H9 (cell line): ENCODE data around the gene LLCFC1. TPM values are rescaled to one million over a fixed set of nuclear protein-coding genes. Genes with fewer than 3 reads are reported as not detected.

ENCODE experiments used
- DNase-seq: peaks from one replicate; pipeline ENCODE4 v3.0.0-alpha.2; 2017
- H2AFZ ChIP-seq: one replicate; pipeline ENCODE4 v1.6.1; 2013; ENCODE audit warnings: mild to moderate bottlenecking, low read length, control low read depth, moderate library complexity
- H2AK5ac ChIP-seq: 2 replicates; pipeline ENCODE4 v1.6.1; 2013; ENCODE audit warnings: low read length, control low read depth, mixed read lengths; ENCODE audit not compliant: insufficient read length
- H2BK120ac ChIP-seq: one replicate; pipeline ENCODE4 v1.6.1; 2013; ENCODE audit warnings: low read depth, mild to moderate bottlenecking, low read length, control low read depth, inconsistent platforms; ENCODE audit not compliant: poor library complexity, severe bottlenecking
- H2BK12ac ChIP-seq: 2 replicates; pipeline ENCODE4 v1.6.1; 2013; ENCODE audit warnings: low read length, control low read depth, mixed read lengths, low read depth; ENCODE audit not compliant: insufficient read length
- H2BK15ac ChIP-seq: 2 replicates; pipeline ENCODE4 v1.6.1; 2013; ENCODE audit warnings: low read depth, low read length, control low read depth
- H2BK20ac ChIP-seq: one replicate; pipeline ENCODE4 v1.6.1; 2013; ENCODE audit warnings: low read depth, mild to moderate bottlenecking, low read length, control low read depth, inconsistent platforms; ENCODE audit not compliant: poor library complexity, severe bottlenecking
- H2BK5ac ChIP-seq: 2 replicates; pipeline ENCODE4 v1.6.1; 2013; ENCODE audit warnings: low read length, control low read depth, mixed read lengths; ENCODE audit not compliant: insufficient read length
- H3K14ac ChIP-seq: 2 replicates; pipeline ENCODE4 v1.6.1; 2013; ENCODE audit warnings: low read length, control low read depth; ENCODE audit not compliant: insufficient read depth
- H3K18ac ChIP-seq: 2 replicates; pipeline ENCODE4 v1.6.1; 2013; ENCODE audit warnings: low read depth, mild to moderate bottlenecking, mixed read lengths, low read length, control low read depth; ENCODE audit not compliant: insufficient read length
- H3K23ac ChIP-seq: 2 replicates; pipeline ENCODE4 v1.6.1; 2013; ENCODE audit warnings: low read length, control low read depth, mixed read lengths, low read depth; ENCODE audit not compliant: insufficient read length
- H3K23me2 ChIP-seq: 2 replicates; pipeline ENCODE4 v1.6.1; 2013; ENCODE audit warnings: low read depth, mild to moderate bottlenecking, mixed read lengths, low read length, control low read depth; ENCODE audit not compliant: insufficient read length, poor library complexity, severe bottlenecking
- H3K27ac ChIP-seq: 2 replicates; pipeline ENCODE4 v1.5.1; 2013; ENCODE audit warnings: low read length, control low read depth, mixed read lengths, low read depth; ENCODE audit not compliant: insufficient read length
- H3K27me3 ChIP-seq: 2 replicates; pipeline ENCODE4 v1.6.1; 2013; ENCODE audit warnings: low read length, control low read depth, inconsistent platforms; ENCODE audit not compliant: insufficient read depth
- H3K4ac ChIP-seq: 2 replicates; pipeline ENCODE4 v1.6.1; 2013; ENCODE audit warnings: low read depth, mild to moderate bottlenecking, control low read depth, inconsistent platforms, low read length, moderate library complexity
- H3K4me1 ChIP-seq: 2 replicates; pipeline ENCODE4 v1.6.1; 2013; ENCODE audit warnings: low read length, control low read depth, inconsistent platforms; ENCODE audit not compliant: insufficient read depth
- H3K4me2 ChIP-seq: 2 replicates; pipeline ENCODE4 v1.6.1; 2013; ENCODE audit warnings: low read length, control low read depth, mixed read lengths; ENCODE audit not compliant: insufficient read length, insufficient read depth
- H3K56ac ChIP-seq: 2 replicates; pipeline ENCODE4 v1.6.1; 2013; ENCODE audit warnings: low read depth, mild to moderate bottlenecking, mixed read lengths, low read length, control low read depth; ENCODE audit not compliant: insufficient read length
- H3K79me1 ChIP-seq: 2 replicates; pipeline ENCODE4 v1.6.1; 2013; ENCODE audit warnings: low read depth, mild to moderate bottlenecking, moderate library complexity, low read length, control low read depth, inconsistent platforms; ENCODE audit not compliant: insufficient read depth, poor library complexity, severe bottlenecking
- H3K79me2 ChIP-seq: 2 replicates; pipeline ENCODE4 v1.6.1; 2013; ENCODE audit warnings: low read length, control low read depth, inconsistent platforms; ENCODE audit not compliant: insufficient read depth
- H3K9ac ChIP-seq: 2 replicates; pipeline ENCODE4 v1.6.1; 2013; ENCODE audit warnings: low read length, control low read depth, mixed read lengths; ENCODE audit not compliant: insufficient read length; ENCODE audit errors: extremely low read depth
- H3K9me3 ChIP-seq: one replicate; pipeline ENCODE4 v1.6.1; 2013; ENCODE audit warnings: low read depth, low read length, inconsistent platforms; ENCODE audit not compliant: control insufficient read depth
- H3T11ph ChIP-seq: one replicate; pipeline ENCODE4 v1.6.1; 2013; ENCODE audit warnings: mild to moderate bottlenecking, low read length, control low read depth, inconsistent platforms
- H4K20me1 ChIP-seq: one replicate; pipeline ENCODE4 v1.6.1; 2013; ENCODE audit not compliant: control insufficient read depth, insufficient read length, insufficient read depth
- H4K5ac ChIP-seq: 2 replicates; pipeline ENCODE4 v1.6.1; 2013; ENCODE audit warnings: low read depth, mild to moderate bottlenecking, mixed read lengths, low read length, control low read depth; ENCODE audit not compliant: insufficient read length
- H4K8ac ChIP-seq: replicated peaks from 2 replicates; pipeline ENCODE4 v1.6.1; 2013; ENCODE audit warnings: low read length, control low read depth, mixed read lengths, low read depth; ENCODE audit not compliant: insufficient read length
- H4K91ac ChIP-seq: 2 replicates; pipeline ENCODE4 v1.6.1; 2013; ENCODE audit warnings: low read depth, mild to moderate bottlenecking, moderate library complexity, mixed read lengths, low read length, control low read depth; ENCODE audit not compliant: insufficient read length
- H3K27ac Mint-ChIP-seq, 3 experiments: 2 replicates in 2 of 3; 3 replicates in 1 of 3; pipeline ENCODE4 v1.8.0; 2020 to 2021; ENCODE audit warnings: mixed read lengths in 3 of 3, mild to moderate bottlenecking in 1 of 3, moderate library complexity in 1 of 3
- H3K27me3 Mint-ChIP-seq: 2 replicates; pipeline ENCODE4 v1.8.0; 2021; ENCODE audit warnings: low read depth, mild to moderate bottlenecking, moderate library complexity, mixed read lengths
- H3K36me3 Mint-ChIP-seq, 3 experiments: 2 replicates in 2 of 3; 3 replicates in 1 of 3; pipeline ENCODE4 v1.8.0; 2020 to 2021; ENCODE audit warnings: low read depth in 3 of 3, mixed read lengths in 3 of 3; ENCODE audit not compliant: insufficient read depth in 1 of 3
- H3K4me1 Mint-ChIP-seq, 2 experiments: 2 replicates each; pipeline ENCODE4 v1.8.0; 2020; ENCODE audit warnings: mixed read lengths in 2 of 2
- H3K4me3 Mint-ChIP-seq, 2 experiments: 2 replicates in 1 of 2; 3 replicates in 1 of 2; pipeline ENCODE4 v1.8.0; 2020 to 2021; ENCODE audit warnings: mild to moderate bottlenecking in 2 of 2, mixed read lengths in 2 of 2, moderate library complexity in 1 of 2
- H3K9me3 Mint-ChIP-seq, 2 experiments: 2 replicates in 1 of 2; 3 replicates in 1 of 2; pipeline ENCODE4 v1.8.0; 2020; ENCODE audit warnings: mild to moderate bottlenecking in 2 of 2, mixed read lengths in 2 of 2, moderate library complexity in 1 of 2
- WGBS: extraction: QIAGEN DNeasy Blood & Tissue Kit; methylation state at CpG from one replicate; pipeline ENCODE4 v1.1.7; 2013; ENCODE audit warnings: missing lambda C conversion rate, low lambda C conversion rate, mixed read lengths; ENCODE audit not compliant: insufficient read length; ENCODE audit errors: extremely low coverage; 5-methylcytosine and 5-hydroxymethylcytosine counted together
- total RNA-seq: library from RNA; stranded (reverse); gene quantifications from 2 replicates; pipeline ENCODE4 v1.2.1, GENCODE V29; 2021
- TF ChIP-seq, protein P1 (sequence below): fragments of 200-600 bp; sonication (generic); conservative IDR thresholded peaks from 3 replicates; pipeline ENCODE4 v1.8.0; 2021; ENCODE audit warnings: antibody characterized with exemption, mild to moderate bottlenecking

Gene LLCFC1
- total RNA-seq, 1 experiment from 2014 or later, result not detected

GRCh38 chr7:142969183-142969582 is 29.9 kb downstream of the LLCFC1 start:
- Histone ChIP-seq H2BK12ac (no peak overlapping the region), H3K4ac (no peak overlapping the region), H2BK5ac (no peak overlapping the region), H3K79me1 (no peaks in the 10 kb centered on the region), H3K27ac (no peak overlapping the region), H3K56ac (no peak overlapping the region), H4K8ac (no peak overlapping the region), H3K23me2 (no peaks in the 10 kb centered on the region), H3K23ac (no peak overlapping the region), H4K5ac (no peak overlapping the region), H2BK15ac (no peak overlapping the region), H3K4me2 (no peak overlapping the region), H3T11ph (no peak overlapping the region), H3K27me3 (no peaks in the 10 kb centered on the region), H4K91ac (no peak overlapping the region), H2AK5ac (no peak overlapping the region), H3K18ac (no peak overlapping the region), H3K79me2 (no peaks in the 10 kb centered on the region), H2BK20ac (no peak overlapping the region), H3K9ac (no peak overlapping the region), H4K20me1 (no peaks in the 10 kb centered on the region), H3K4me1 (no peaks in the 10 kb centered on the region), H2AFZ (no peak overlapping the region), H3K9me3 (no peaks in the 10 kb centered on the region), H3K14ac (no peak overlapping the region), H2BK120ac (no peak overlapping the region)
- no CpG with 5 or more reads among the region's 4 CpGs for WGBS
- H3K27ac Mint-ChIP-seq, result no peak overlapping the region
- H3K27me3 Mint-ChIP-seq, result no peaks in the 10 kb centered on the region; the same call in none of the 2 replicates
- no peak overlapping the region for H3K4me3 Mint-ChIP-seq
- DNase-seq, result no peak
- TF ChIP-seq, protein P1, sequence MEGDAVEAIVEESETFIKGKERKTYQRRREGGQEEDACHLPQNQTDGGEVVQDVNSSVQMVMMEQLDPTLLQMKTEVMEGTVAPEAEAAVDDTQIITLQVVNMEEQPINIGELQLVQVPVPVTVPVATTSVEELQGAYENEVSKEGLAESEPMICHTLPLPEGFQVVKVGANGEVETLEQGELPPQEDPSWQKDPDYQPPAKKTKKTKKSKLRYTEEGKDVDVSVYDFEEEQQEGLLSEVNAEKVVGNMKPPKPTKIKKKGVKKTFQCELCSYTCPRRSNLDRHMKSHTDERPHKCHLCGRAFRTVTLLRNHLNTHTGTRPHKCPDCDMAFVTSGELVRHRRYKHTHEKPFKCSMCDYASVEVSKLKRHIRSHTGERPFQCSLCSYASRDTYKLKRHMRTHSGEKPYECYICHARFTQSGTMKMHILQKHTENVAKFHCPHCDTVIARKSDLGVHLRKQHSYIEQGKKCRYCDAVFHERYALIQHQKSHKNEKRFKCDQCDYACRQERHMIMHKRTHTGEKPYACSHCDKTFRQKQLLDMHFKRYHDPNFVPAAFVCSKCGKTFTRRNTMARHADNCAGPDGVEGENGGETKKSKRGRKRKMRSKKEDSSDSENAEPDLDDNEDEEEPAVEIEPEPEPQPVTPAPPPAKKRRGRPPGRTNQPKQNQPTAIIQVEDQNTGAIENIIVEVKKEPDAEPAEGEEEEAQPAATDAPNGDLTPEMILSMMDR, result no peak
- no peaks in the 10 kb centered on the region for H3K36me3 Mint-ChIP-seq
- 0 out of 5 replicates have a peak, but pooled peaks cover 0 to 2% of the 10 kb centered on the region in 2 experiments for H3K9me3 Mint-ChIP-seq
- H3K4me1 Mint-ChIP-seq, result no peaks in the 10 kb centered on the region
